ENCODE data around the gene TSPAN18.

- TF ChIP-seq CTCF (IDR thresholded peaks at IDR 0.05) (no peak), POLR2A (IDR thresholded peaks at IDR 0.05) (no peak)
Measured at GRCh38 chr11:44913502-44913901, 186.7 kb downstream of the TSPAN18 start.
